GM19328 (cell line): ENCODE measurements around the gene XG.
"Not testable (repeated sequence)": the region's sequence is repeated elsewhere in the genome, so short reads cannot be mapped to it uniquely, and the experiment has no call there.

Experiments used
- ATAC-seq: cut with Tn5 transposase; IDR thresholded peaks from one replicate; pipeline ENCODE4 v1.9.1; 2021; ENCODE audit warnings: mild to moderate bottlenecking, moderate library complexity; ENCODE audit not compliant: unreplicated experiment

XG gene

GRCh38 chrX:2751874-2752300, at the start of gene XG:
Gene XG, plus strand, starts transcription at chrX:2752040. Its CDS starts 235 bp downstream, at chrX:2752275.
- ATAC-seq, result not testable (repeated sequence)

GRCh38 chrX:2703991-2704369, 47.9 kb upstream of the XG start:
- no peak for ATAC-seq

- ATAC-seq, result no peak
Observed at GRCh38 chrX:2705046-2705832, 46.6 kb upstream of the XG start.

GRCh38 chrX:2707334-2707760, 44.5 kb upstream of the XG start:
- ATAC-seq, result peak; percentile 82

- no peak for ATAC-seq
Observed at GRCh38 chrX:2708021-2708420, 43.8 kb upstream of the XG start.

- no peak for ATAC-seq
Observed at GRCh38 chrX:2708592-2709188, 43.1 kb upstream of the XG start.

- ATAC-seq, result no peak
Observed at GRCh38 chrX:2709556-2709955, 42.3 kb upstream of the XG start.

- ATAC-seq, result no peak
Observed at GRCh38 chrX:2710041-2710840, 41.6 kb upstream of the XG start.

- no peak for ATAC-seq
Observed at GRCh38 chrX:2711441-2711840, 40.4 kb upstream of the XG start.

- ATAC-seq, result no peak
Observed at GRCh38 chrX:2712428-2712827, 39.4 kb upstream of the XG start.

GRCh38 chrX:2712890-2713840, 38.7 kb upstream of the XG start:
- no peak for ATAC-seq

GRCh38 chrX:2714551-2714950, 37.3 kb upstream of the XG start:
- ATAC-seq, result no peak

GRCh38 chrX:2715066-2715600, 36.7 kb upstream of the XG start:
- ATAC-seq, result no peak

GRCh38 chrX:2717312-2717711, 34.5 kb upstream of the XG start:
- ATAC-seq, result no peak

- ATAC-seq, result no peak
Observed at GRCh38 chrX:2718821-2719220, 33.0 kb upstream of the XG start.

- no peak for ATAC-seq
Observed at GRCh38 chrX:2719774-2720447, 31.9 kb upstream of the XG start.

- ATAC-seq, result no peak
Observed at GRCh38 chrX:2723286-2723879, 28.5 kb upstream of the XG start.

- ATAC-seq, result not testable (repeated sequence)
Observed at GRCh38 chrX:2727264-2727663, 24.6 kb upstream of the XG start.

GRCh38 chrX:2732076-2732475, 19.8 kb upstream of the XG start:
- no peak for ATAC-seq
